T-cell (primary cell): Measurements from ENCODE around the gene ENPP3. TPM values are rescaled to one million over a fixed set of nuclear protein-coding genes. Genes with fewer than 3 reads are reported as not detected.

Source experiments
- ATAC-seq, 4 experiments: fragments of 200-7000 bp in 3 of 4; fragments of 150-1000 bp in 1 of 4; cut with Tn5 transposase; replicated peaks in 1 of 4; 1 replicate in 3 of 4; 2 replicates in 1 of 4; pipeline ENCODE4 v1.10.0; 2021; ENCODE audit warnings: moderate library complexity in 3 of 4, mild to moderate bottlenecking in 2 of 4, moderate number of reproducible peaks in 1 of 4
- CTCF ChIA-PET, 2 donors: fragments of 300-600 bp; sonication (Branson Sonifier 250); formaldehyde crosslinking; loops; one replicate each; lab custom pipeline; 2022; ENCODE audit warnings: antibody characterized with exemption in 2 of 2; lab: Charles Lee
- POLR2A ChIA-PET, 2 donors: fragments of 300-600 bp; sonication (Branson Sonifier 250); formaldehyde crosslinking; loops; one replicate each; lab custom pipeline; 2022; ENCODE audit warnings: antibody characterized with exemption in 2 of 2; lab: Charles Lee
- DNase-seq, 35 experiments: peaks; one replicate each; pipeline versions ENCODE4 v3.0.0 to v3.0.0-alpha.2; 2013 to 2023
- H3K27ac ChIP-seq: one replicate; pipeline ENCODE4 v1.5.1; 2013; ENCODE audit warnings: low read length
- H3K27me3 ChIP-seq, 2 experiments: replicated peaks in 1 of 2; 1 replicate in 1 of 2; 2 replicates in 1 of 2; pipeline versions ENCODE4 v1.6.1 to v1.7.0; 2013; ENCODE audit warnings: low read length in 1 of 2, mixed read lengths in 1 of 2; ENCODE audit not compliant: control insufficient read depth in 2 of 2, insufficient read depth in 2 of 2; ENCODE audit errors: extremely low read depth in 1 of 2
- H3K36me3 ChIP-seq, 2 donors: 1 replicate in 1 of 2; 2 replicates in 1 of 2; pipeline versions ENCODE4 v1.6.1 to v1.7.0; 2013; ENCODE audit warnings: low read length in 1 of 2; ENCODE audit not compliant: control insufficient read depth in 2 of 2, insufficient read depth in 1 of 2; ENCODE audit errors: extremely low read depth in 1 of 2
- H3K4me1 ChIP-seq, 2 experiments: 1 replicate in 1 of 2; 2 replicates in 1 of 2; pipeline versions ENCODE4 v1.6.1 to v1.7.0; 2013; ENCODE audit warnings: low read length in 2 of 2, mixed read lengths in 1 of 2; ENCODE audit not compliant: insufficient read depth in 2 of 2, control insufficient read depth in 1 of 2; ENCODE audit errors: extremely low read depth in 1 of 2
- H3K4me3 ChIP-seq, 2 donors: 1 replicate in 1 of 2; 2 replicates in 1 of 2; pipeline versions ENCODE4 v1.5.1 to v1.7.0; 2013; ENCODE audit warnings: mild to moderate bottlenecking in 2 of 2, low read length in 1 of 2, moderate library complexity in 1 of 2; ENCODE audit not compliant: control insufficient read depth in 1 of 2; ENCODE audit errors: extremely low read depth in 1 of 2
- H3K9me3 ChIP-seq: 2 replicates; pipeline ENCODE4 v1.7.0; 2013
- H3K27ac Mint-ChIP-seq, 2 donors: one replicate each; pipeline ENCODE4 v1.8.0; 2020 to 2021; ENCODE audit warnings: mild to moderate bottlenecking in 2 of 2, mixed read lengths in 2 of 2
- H3K27me3 Mint-ChIP-seq, 2 donors: one replicate each; pipeline ENCODE4 v1.8.0; 2021 to 2022; ENCODE audit warnings: mixed read lengths in 2 of 2
- H3K36me3 Mint-ChIP-seq: one replicate; pipeline ENCODE4 v1.8.0; 2021; ENCODE audit warnings: mixed read lengths
- H3K4me1 Mint-ChIP-seq, 3 donors: one replicate each; pipeline ENCODE4 v1.8.0; 2020 to 2022; ENCODE audit warnings: mixed read lengths in 3 of 3, mild to moderate bottlenecking in 1 of 3
- H3K4me3 Mint-ChIP-seq, 3 donors: one replicate each; pipeline ENCODE4 v1.8.0; 2020 to 2022; ENCODE audit warnings: mild to moderate bottlenecking in 3 of 3, mixed read lengths in 3 of 3, moderate library complexity in 3 of 3
- H3K9me3 Mint-ChIP-seq, 3 donors: one replicate each; pipeline ENCODE4 v1.8.0; 2020 to 2022; ENCODE audit warnings: mixed read lengths in 3 of 3
- WGBS: methylation state at CpG from one replicate; pipeline ENCODE4 v1.1.5; 2013; ENCODE audit warnings: missing lambda C conversion rate; ENCODE audit not compliant: insufficient coverage; 5-methylcytosine and 5-hydroxymethylcytosine counted together
- total RNA-seq, 35 experiments: library from RNA in 6 of 35; stranded (reverse) in 6 of 35; fragments of 120-200 nt in 1 of 35; gene quantifications; one replicate each; pipeline versions ENCODE4 v1.2.1 to v1.2.4 and lab custom pipeline; 2013 to 2026

ENPP3 gene
- total RNA-seq, 5 donors from 2014 or later (not counting 1 experiment from before 2014, with no cell fraction given), result 0.30 to 0.68 (median 0.53) TPM

GRCh38 chr6:131717836-131718542 lies 80.9 kb downstream of the ENPP3 start:
- Histone ChIP-seq H3K36me3 (no peaks in the 10 kb centered on the region), H3K9me3 (no peaks in the 10 kb centered on the region), H3K4me1 (no peaks in the 10 kb centered on the region), H3K27me3 (no peaks in the 10 kb centered on the region), H3K27ac (no peak overlapping the region), H3K4me3 (no peak overlapping the region)
- no peak for ATAC-seq
- Mint-ChIP-seq H3K9me3 (no peaks in the 10 kb centered on the region), H3K4me1 (no peaks in the 10 kb centered on the region), H3K36me3 (peaks cover 5% of the 10 kb centered on the region), H3K27ac (no peak overlapping the region), H3K4me3 (no peak overlapping the region), H3K27me3 (peaks cover 0 to 9% of the 10 kb centered on the region in 2 donors)
- ChIA-PET POLR2A (no interaction called here), CTCF (no interaction called here)
- WGBS, result 86% methylated on average over 1 of the region's 3 CpGs
- no peak for DNase-seq

- H3K9me3 Mint-ChIP-seq, result no peaks in the 10 kb centered on the region
- H3K4me3 Mint-ChIP-seq, result no peak overlapping the region
- no peaks in the 10 kb centered on the region for H3K4me1 Mint-ChIP-seq
- Histone ChIP-seq H3K27ac (no peak overlapping the region), H3K27me3 (no peaks in the 10 kb centered on the region), H3K4me1 (no peaks in the 10 kb centered on the region), H3K9me3 (no peaks in the 10 kb centered on the region), H3K4me3 (no peak overlapping the region), H3K36me3 (no peaks in the 10 kb centered on the region)
- H3K27me3 Mint-ChIP-seq, result peaks cover 0 to 6% of the 10 kb centered on the region in 2 donors
- peaks cover 9% of the 10 kb centered on the region for H3K36me3 Mint-ChIP-seq
- CTCF ChIA-PET, result no interaction called here
- no peak for ATAC-seq
- POLR2A ChIA-PET, result no interaction called here
- H3K27ac Mint-ChIP-seq, result no peak overlapping the region
- no peak for DNase-seq
- no CpG with 5 or more reads among the region's 2 CpGs for WGBS
These were observed 84.1 kb downstream of the ENPP3 start for GRCh38 chr6:131721161-131721560.

- Histone ChIP-seq H3K27ac (no peak overlapping the region), H3K36me3 (no peaks in the 10 kb centered on the region), H3K27me3 (no peaks in the 10 kb centered on the region), H3K9me3 (no peaks in the 10 kb centered on the region), H3K4me3 (no peak overlapping the region), H3K4me1 (no peaks in the 10 kb centered on the region)
- H3K4me3 Mint-ChIP-seq, result no peak overlapping the region
- peaks cover 11% of the 10 kb centered on the region for H3K36me3 Mint-ChIP-seq
- CTCF ChIA-PET, result no interaction called here
- POLR2A ChIA-PET, result no interaction called here
- peaks cover 0 to 6% of the 10 kb centered on the region in 2 donors for H3K27me3 Mint-ChIP-seq
- DNase-seq (no peak), ATAC-seq (no peak)
- no peaks in the 10 kb centered on the region for H3K4me1 Mint-ChIP-seq
- H3K9me3 Mint-ChIP-seq, result no peaks in the 10 kb centered on the region
- WGBS, result 40% methylated on average over 1 of the region's 2 CpGs
- no peak overlapping the region for H3K27ac Mint-ChIP-seq
These were observed 87.0 kb downstream of the ENPP3 start for GRCh38 chr6:131724114-131724513.

GRCh38 chr6:131727467-131727866 lies 90.4 kb downstream of the ENPP3 start:
- H3K9me3 Mint-ChIP-seq, result no peaks in the 10 kb centered on the region
- no CpG with 5 or more reads among the region's 5 CpGs for WGBS
- POLR2A ChIA-PET, result interaction anchor here in 1 of 2 donors (0.7 kb wide), 1 partner anchor 71 kb away, joined by 8 read pairs; no protein-coding TSS in a partner anchor
- H3K9me3 ChIP-seq, result no peaks in the 10 kb centered on the region
- H3K27ac ChIP-seq, result no peak overlapping the region
- no peak for DNase-seq
- H3K36me3 Mint-ChIP-seq, result peaks cover 8% of the 10 kb centered on the region
- no peak for ATAC-seq
- H3K27me3 ChIP-seq, result no peaks in the 10 kb centered on the region
- no peaks in the 10 kb centered on the region for H3K27me3 Mint-ChIP-seq
- no peaks in the 10 kb centered on the region for H3K4me1 Mint-ChIP-seq
- no peak overlapping the region for H3K4me3 Mint-ChIP-seq
- no peak overlapping the region for H3K27ac Mint-ChIP-seq
- no peak overlapping the region for H3K4me3 ChIP-seq
- CTCF ChIA-PET, result interaction anchor here in 1 of 2 donors (0.6 kb wide), 1 partner anchor 634 kb away, joined by 5 read pairs; no protein-coding TSS in a partner anchor
- no peaks in the 10 kb centered on the region for H3K4me1 ChIP-seq
- no peaks in the 10 kb centered on the region for H3K36me3 ChIP-seq

GRCh38 chr6:131727868-131728267 lies 90.8 kb downstream of the ENPP3 start:
- ChIA-PET CTCF (interaction anchor here in 1 of 2 donors (0.6 kb wide), 1 partner anchor 635 kb away, joined by 5 read pairs; no protein-coding TSS in a partner anchor), POLR2A (interaction anchor here in 1 of 2 donors (0.7 kb wide), 1 partner anchor 70 kb away, joined by 8 read pairs; no protein-coding TSS in a partner anchor)
- H3K4me1 ChIP-seq, result no peaks in the 10 kb centered on the region
- H3K9me3 ChIP-seq, result no peaks in the 10 kb centered on the region
- H3K27ac ChIP-seq, result no peak overlapping the region
- no peaks in the 10 kb centered on the region for H3K36me3 ChIP-seq
- H3K27me3 ChIP-seq, result no peaks in the 10 kb centered on the region
- ATAC-seq (no peak), DNase-seq (no peak)
- Mint-ChIP-seq H3K36me3 (peaks cover 6% of the 10 kb centered on the region), H3K4me1 (no peaks in the 10 kb centered on the region), H3K4me3 (no peak overlapping the region), H3K27me3 (no peaks in the 10 kb centered on the region), H3K27ac (no peak overlapping the region), H3K9me3 (no peaks in the 10 kb centered on the region)
- no peak overlapping the region for H3K4me3 ChIP-seq
- WGBS, result no CpG with 5 or more reads among the region's 4 CpGs

- no peaks in the 10 kb centered on the region for H3K9me3 Mint-ChIP-seq
- H3K4me3 Mint-ChIP-seq, result no peak overlapping the region
- H3K27me3 Mint-ChIP-seq, result no peaks in the 10 kb centered on the region
- no peaks in the 10 kb centered on the region for H3K4me1 Mint-ChIP-seq
- ChIA-PET CTCF (no interaction called here), POLR2A (no interaction called here)
- ATAC-seq (no peak), DNase-seq (no peak)
- Histone ChIP-seq H3K4me1 (no peaks in the 10 kb centered on the region), H3K27ac (no peak overlapping the region), H3K4me3 (no peak overlapping the region), H3K27me3 (no peaks in the 10 kb centered on the region), H3K36me3 (no peaks in the 10 kb centered on the region), H3K9me3 (no peaks in the 10 kb centered on the region)
- WGBS, result 0% methylated on average over 1 of the region's 3 CpGs
- no peak overlapping the region for H3K27ac Mint-ChIP-seq
- peaks cover 6% of the 10 kb centered on the region for H3K36me3 Mint-ChIP-seq
These were observed 91.3 kb downstream of the ENPP3 start for GRCh38 chr6:131728296-131728939.
